ENCODE results near the gene ASPSCR1. TPM values are rescaled to one million over a fixed set of nuclear protein-coding genes. Genes with fewer than 3 reads are reported as not detected.

Gene ASPSCR1
- total and polyA plus RNA-seq, 2 of the 13 experiments (the other 11 are each of a cell fraction or from before 2014, with no cell fraction given), result 274 to 314 TPM

- TF ChIP-seq THAP11 (CRISPR knock-in tag; IDR thresholded peaks at IDR 0.05) (no peak), KLF11 (CRISPR knock-in tag; IDR thresholded peaks at IDR 0.05) (peak; percentile 84; the same call in 1 of the 2 replicates), KDM3A (CRISPR knock-in tag; IDR thresholded peaks at IDR 0.05; ENCODE audit: low read depth) (peak; percentile 44; the same call in 1 of the 2 replicates), ATF1 (CRISPR knock-in tag; IDR thresholded peaks at IDR 0.05) (no peak), NCOA2 (CRISPR knock-in tag; IDR thresholded peaks at IDR 0.05) (no peak; the same call in 1 of the 2 replicates), ZNF142 (CRISPR knock-in tag; IDR thresholded peaks at IDR 0.05) (no peak; the same call in 1 of the 2 replicates), HMGXB4 (CRISPR knock-in tag; IDR thresholded peaks at IDR 0.05; ENCODE audit: borderline replicate concordance in 1 of 2, low read depth in 1 of 2) (peak; percentile 36 to 77), KLF15 (CRISPR knock-in tag; IDR thresholded peaks at IDR 0.05; ENCODE audit: borderline replicate concordance) (no peak), ZNF788 (CRISPR knock-in tag; IDR thresholded peaks at IDR 0.05; ENCODE audit: borderline replicate concordance) (peak; percentile 28; the same call in 1 of the 2 replicates), ZNF543 (CRISPR knock-in tag; IDR thresholded peaks at IDR 0.05) (peak; percentile 89), CERS6 (CRISPR knock-in tag; IDR thresholded peaks at IDR 0.05) (no peak), PAWR (CRISPR knock-in tag; IDR thresholded peaks at IDR 0.05; ENCODE audit: borderline replicate concordance) (no peak), TOE1 (CRISPR knock-in tag; IDR thresholded peaks at IDR 0.05) (no peak), ZNF331 (CRISPR knock-in tag; IDR thresholded peaks at IDR 0.05) (peak; percentile 17), GTF2F1 (IDR thresholded peaks at IDR 0.05; ENCODE audit: low read length) (no peak), ZNF784 (CRISPR knock-in tag; IDR thresholded peaks at IDR 0.05; ENCODE audit: borderline replicate concordance) (no peak), ERF (CRISPR knock-in tag; IDR thresholded peaks at IDR 0.05) (no peak), SP2 (CRISPR knock-in tag; IDR thresholded peaks at IDR 0.05) (peak; percentile 58; the same call in 1 of the 2 replicates), SMARCE1 (IDR thresholded peaks at IDR 0.05; ENCODE audit: borderline replicate concordance) (no peak), YEATS4 (CRISPR knock-in tag; IDR thresholded peaks at IDR 0.05; ENCODE audit: borderline replicate concordance) (peak; percentile 19), MYC (CRISPR knock-in tag; IDR thresholded peaks at IDR 0.05; ENCODE audit: borderline replicate concordance) (peak; percentile 38)
Observed at GRCh38 chr17:81999976-82000802, 22.8 kb downstream of the ASPSCR1 start (continued).
